ENCODE measurements around the gene C2CD4C. TPM values are rescaled to one million over a fixed set of nuclear protein-coding genes. Genes with fewer than 3 reads are reported as not detected.
"Not testable (repeated sequence)": the region's sequence is repeated elsewhere in the genome, so short reads cannot be mapped to it uniquely, and the experiment has no call there.

C2CD4C gene
- total RNA-seq, 1 donor from 2014 or later = 6.7 TPM

- Mint-ChIP-seq H3K36me3 (ENCODE audit: low read depth) (no peaks in the 10 kb centered on the region), H3K4me1 (no peaks in the 10 kb centered on the region), H3K9me3 (peaks cover 4% of the 10 kb centered on the region), H3K4me3 (no peak overlapping the region), H3K27ac (ENCODE audit: unreplicated experiment) (no peak overlapping the region), H3K27me3 (ENCODE audit: low read depth) (peaks cover 11% of the 10 kb centered on the region)
- DNase-seq (ENCODE audit: low read depth, low spot score) = no peak
- TF ChIP-seq CTCF (conservative IDR thresholded peaks at IDR 0.05) = no peak
Observed at GRCh38 chr19:359653-359925, 49.4 kb downstream of the C2CD4C start.

- peaks cover 17% of the 10 kb centered on the region for H3K27me3 Mint-ChIP-seq (ENCODE audit: low read depth)
- H3K4me1 Mint-ChIP-seq; H3K9me3 Mint-ChIP-seq; DNase-seq (ENCODE audit: low read depth, low spot score); H3K27ac Mint-ChIP-seq (ENCODE audit: unreplicated experiment); H3K36me3 Mint-ChIP-seq (ENCODE audit: low read depth); H3K4me3 Mint-ChIP-seq: not testable (repeated sequence)
Observed at GRCh38 chr19:355536-355935, 53.4 kb downstream of the C2CD4C start.

Other genes starting within 250 kb of the C2CD4C start
- 0.89 and 1.1 TPM in 2 replicates for gene PLPP2, start 117.7 kb downstream of the C2CD4C start, total RNA-seq
- gene MIER2, start 64.4 kb downstream of the C2CD4C start, total RNA-seq = 43.8 and 45.8 TPM in 2 replicates
- gene SHC2, start 51.9 kb upstream of the C2CD4C start, total RNA-seq = 39.0 and 45.2 TPM in 2 replicates
- gene MADCAM1, start 87.3 kb upstream of the C2CD4C start, total RNA-seq = 0.75 and 1.1 TPM in 2 replicates
- 22.3 TPM in 2 replicates for gene TPGS1, start 98.3 kb upstream of the C2CD4C start, total RNA-seq
- gene CDC34, start 122.6 kb upstream of the C2CD4C start, total RNA-seq = 106 and 111 TPM in 2 replicates
- not detected in 2 replicates for gene GZMM, start 134.9 kb upstream of the C2CD4C start, total RNA-seq
- 564 and 613 TPM in 2 replicates for gene BSG, start 163.4 kb upstream of the C2CD4C start, total RNA-seq
- 0.71 and 0.84 TPM in 2 replicates for gene HCN2, start 180.7 kb upstream of the C2CD4C start, total RNA-seq
- gene POLRMT, start 224.4 kb upstream of the C2CD4C start, total RNA-seq = 69.7 and 71.1 TPM in 2 replicates
- gene FGF22, start 230.7 kb upstream of the C2CD4C start, total RNA-seq = 0.51 and 0.84 TPM in 2 replicates